Gastrocnemius medialis (tissue), 4 donors: ENCODE measurements around the gene TOX4. TPM values are rescaled to one million over a fixed set of nuclear protein-coding genes. Genes with fewer than 3 reads are reported as not detected.
A peak's percentile ranks its signal among the peaks of the same experiment; 100 is the strongest.

Experiments used
- ATAC-seq, 2 donors: fragments of 150-250 bp; one replicate each; pipeline ENCODE4 v1.9.1; 2016
- DNase-seq, 2 donors: peaks; one replicate each; pipeline ENCODE4 v3.0.0-alpha.2; 2019
- H3K27ac ChIP-seq, 4 donors: fragments of 200-600 bp; sonication (generic); 1 replicate in 1 of 4; 2 replicates in 3 of 4; pipeline ENCODE4 v1.5.1; 2016 to 2018; ENCODE audit warnings: mild to moderate bottlenecking in 2 of 4, moderate library complexity in 1 of 4
- H3K27me3 ChIP-seq, 3 donors: fragments of 200-600 bp; sonication (generic) in 2 of 3; 1 replicate in 1 of 3; 2 replicates in 2 of 3; pipeline versions ENCODE4 v1.5.1 to v1.6.0; 2016 to 2019; ENCODE audit warnings: mild to moderate bottlenecking in 1 of 3, moderate library complexity in 1 of 3
- H3K36me3 ChIP-seq, 2 donors: fragments of 200-600 bp; sonication (generic) in 1 of 2; one replicate each; pipeline ENCODE4 v1.5.1; 2017 to 2018
- H3K4me1 ChIP-seq, 2 donors: fragments of 200-600 bp; sonication (generic) in 1 of 2; one replicate each; pipeline ENCODE4 v1.5.1; 2016 to 2017; ENCODE audit warnings: mild to moderate bottlenecking in 2 of 2
- H3K4me3 ChIP-seq, 4 donors: fragments of 200-600 bp; sonication (generic) in 3 of 4; 1 replicate in 1 of 4; 2 replicates in 3 of 4; pipeline ENCODE4 v1.5.1; 2016 to 2019; ENCODE audit warnings: mild to moderate bottlenecking in 2 of 4
- H3K9me3 ChIP-seq, 3 donors: fragments of 200-600 bp; sonication (generic) in 2 of 3; 1 replicate in 1 of 3; 2 replicates in 2 of 3; pipeline ENCODE4 v1.5.1; 2016 to 2019
- POLR2A ChIP-seq, 2 donors: fragments of 450-650 bp; IDR thresholded peaks; one replicate each; pipeline ENCODE4 v1.6.1; 2017; ENCODE audit warnings: antibody characterized with exemption in 2 of 2, mild to moderate bottlenecking in 2 of 2, moderate library complexity in 2 of 2
- in situ Hi-C, 4 donors: fragments of 200-750 bp; cut with MboI; loops; one replicate each; pipeline versions ENCODE4 v1.15.0 to v1.8.0; 2017; ENCODE audit warnings: low sequenced_read_pairs in 4 of 4
- intact Hi-C: fragments of 100-400 bp; cut with DNase I; formaldehyde crosslinking; loops from one replicate; pipeline ENCODE4 v1.15.1; 2023; ENCODE audit warnings: low total_unique reads
- total RNA-seq, 4 donors: library from RNA; depleted of rRNA; stranded (reverse); fragments of >200 nt; gene quantifications; one replicate each; pipeline versions ENCODE4 v1.1.0 to v1.2.3, GENCODE V29; 2016
- TF ChIP-seq, protein P1 (sequence below), 5 experiments: fragments of 450-650 bp in 3 of 5; fragments of 200-600 bp in 2 of 5; sonication (generic) in 2 of 5; IDR thresholded peaks in 4 of 5; conservative IDR thresholded peaks in 1 of 5; 1 replicate in 4 of 5; 2 replicates in 1 of 5; pipeline ENCODE4 v1.5.1; 2016 to 2019; ENCODE audit warnings: antibody characterized with exemption in 5 of 5, mild to moderate bottlenecking in 3 of 5, moderate library complexity in 3 of 5

TOX4 gene
- total RNA-seq, 4 donors from 2014 or later, result 57.2 to 135 (median 112) TPM

GRCh38 chr14:21524575-21525490 lies 47.8 kb downstream of the TOX4 start:
- DNase-seq, result no peak
- Histone ChIP-seq H3K36me3 (no peaks in the 10 kb centered on the region), H3K27ac (no peak overlapping the region), H3K27me3 (peaks cover 0 to 6% (median 0%) of the 10 kb centered on the region in 3 donors), H3K4me1 (peaks cover 0 to 5% of the 10 kb centered on the region in 2 donors), H3K9me3 (no peaks in the 10 kb centered on the region), H3K4me3 (peak overlapping the region in 1 of 4 donors; percentile 74)
- intact Hi-C loops, result no loop called here
- in situ Hi-C loops, result no loop called here
- ATAC-seq, result no peak
- TF ChIP-seq, protein P1, sequence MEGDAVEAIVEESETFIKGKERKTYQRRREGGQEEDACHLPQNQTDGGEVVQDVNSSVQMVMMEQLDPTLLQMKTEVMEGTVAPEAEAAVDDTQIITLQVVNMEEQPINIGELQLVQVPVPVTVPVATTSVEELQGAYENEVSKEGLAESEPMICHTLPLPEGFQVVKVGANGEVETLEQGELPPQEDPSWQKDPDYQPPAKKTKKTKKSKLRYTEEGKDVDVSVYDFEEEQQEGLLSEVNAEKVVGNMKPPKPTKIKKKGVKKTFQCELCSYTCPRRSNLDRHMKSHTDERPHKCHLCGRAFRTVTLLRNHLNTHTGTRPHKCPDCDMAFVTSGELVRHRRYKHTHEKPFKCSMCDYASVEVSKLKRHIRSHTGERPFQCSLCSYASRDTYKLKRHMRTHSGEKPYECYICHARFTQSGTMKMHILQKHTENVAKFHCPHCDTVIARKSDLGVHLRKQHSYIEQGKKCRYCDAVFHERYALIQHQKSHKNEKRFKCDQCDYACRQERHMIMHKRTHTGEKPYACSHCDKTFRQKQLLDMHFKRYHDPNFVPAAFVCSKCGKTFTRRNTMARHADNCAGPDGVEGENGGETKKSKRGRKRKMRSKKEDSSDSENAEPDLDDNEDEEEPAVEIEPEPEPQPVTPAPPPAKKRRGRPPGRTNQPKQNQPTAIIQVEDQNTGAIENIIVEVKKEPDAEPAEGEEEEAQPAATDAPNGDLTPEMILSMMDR (IDR thresholded peaks at IDR 0.05 in 4 of 5, conservative IDR thresholded peaks at IDR 0.05 in 1 of 5), result no peak
- TF ChIP-seq POLR2A (IDR thresholded peaks at IDR 0.05), result no peak

DNA sequence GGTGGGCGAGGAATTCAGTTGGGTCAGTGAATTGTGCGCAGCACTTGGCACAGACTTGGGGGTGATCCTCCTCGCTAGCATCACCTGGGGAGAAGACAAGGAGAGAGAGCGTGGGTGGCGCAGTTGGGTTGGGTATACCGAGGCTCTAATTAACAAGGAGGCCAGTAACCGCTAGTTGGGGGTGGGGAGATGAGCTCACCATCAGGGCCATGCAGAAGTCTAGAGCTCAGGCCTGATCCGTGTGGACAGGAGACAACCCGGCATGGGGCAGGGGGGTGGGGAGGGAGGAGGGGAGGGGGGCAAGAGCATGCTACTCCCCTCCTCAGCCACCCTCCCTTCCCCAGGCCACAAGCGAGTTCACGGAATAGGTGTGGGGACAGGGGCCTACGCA lies 48.6 kb downstream of the TOX4 start:
- peaks cover 0 to 5% of the 10 kb centered on the region in 2 donors for H3K4me1 ChIP-seq
- no peak for ATAC-seq
- H3K27ac ChIP-seq, result peak overlapping the region in 2 of 4 donors; percentile 7 to 33
- TF ChIP-seq, protein P1 (IDR thresholded peaks at IDR 0.05 in 4 of 5, conservative IDR thresholded peaks at IDR 0.05 in 1 of 5), result no peak
- peaks cover 0 to 6% (median 0%) of the 10 kb centered on the region in 3 donors for H3K27me3 ChIP-seq
- H3K4me3 ChIP-seq, result peak overlapping the region; percentile 72 to 87 (median 80)
- H3K36me3 ChIP-seq, result no peaks in the 10 kb centered on the region
- no peak for DNase-seq
- intact Hi-C loops (no loop called here), in situ Hi-C loops (no loop called here)
- H3K9me3 ChIP-seq, result no peaks in the 10 kb centered on the region

DNA sequence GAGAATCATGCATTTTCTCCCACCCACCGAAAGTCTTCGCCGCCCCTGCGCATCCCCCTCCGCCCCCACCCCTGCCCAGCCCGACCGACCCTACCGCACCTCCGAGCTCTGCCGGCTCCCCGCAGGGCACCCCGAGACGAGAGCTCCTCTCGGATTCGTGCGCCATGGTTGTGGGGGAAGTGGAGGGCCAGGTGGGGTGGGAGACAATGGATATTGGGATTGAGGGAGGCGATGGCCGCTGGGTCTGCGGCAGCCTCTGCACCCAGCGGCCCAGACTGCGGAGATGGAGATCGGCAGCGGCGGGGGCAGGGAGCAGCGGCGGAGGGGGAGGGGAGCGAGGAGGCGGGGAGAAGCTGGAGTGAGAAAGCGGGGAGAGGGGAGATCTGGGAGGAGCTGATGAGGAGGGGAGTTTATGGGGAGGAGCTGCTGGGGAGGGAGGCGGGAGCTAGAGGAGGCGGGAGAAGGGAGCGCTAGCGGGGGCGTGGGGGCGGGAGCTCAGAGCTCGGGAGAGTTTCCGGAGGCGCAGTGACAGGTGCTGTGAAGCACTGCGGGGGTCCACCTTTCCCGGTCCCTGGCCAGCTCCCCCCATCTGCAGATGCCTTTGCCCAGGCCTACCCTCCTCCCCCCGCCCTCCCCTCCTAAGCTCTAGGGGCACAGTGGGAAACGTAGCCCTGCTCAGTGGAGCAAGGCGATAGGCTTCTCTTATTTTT lies 49.1 kb downstream of the TOX4 start, which contains the start of gene SALL2:
Gene SALL2 (minus strand): TSS at position 385 of the 710 bp plus-strand sequence. CDS start 219 bp downstream, at position 166.
- ATAC-seq, result peak in 1 of 2 donors; percentile 69
- Histone ChIP-seq H3K36me3 (no peaks in the 10 kb centered on the region), H3K27me3 (peaks cover 0 to 6% (median 0%) of the 10 kb centered on the region in 3 donors), H3K4me1 (peaks cover 0 to 5% of the 10 kb centered on the region in 2 donors), H3K9me3 (no peaks in the 10 kb centered on the region), H3K4me3 (peak within 1 kb of the TSS; percentile 72 to 87 (median 80)), H3K27ac (peak within 1 kb of the TSS in 2 of 4 donors; percentile 7 to 33)
- intact Hi-C loops (no loop called here), in situ Hi-C loops (no loop called here)
- TF ChIP-seq, protein P1 (IDR thresholded peaks at IDR 0.05 in 4 of 5, conservative IDR thresholded peaks at IDR 0.05 in 1 of 5), result no peak
- TF ChIP-seq POLR2A (IDR thresholded peaks at IDR 0.05), result no peak
- DNase-seq, result peak; percentile 23 to 35

DNA sequence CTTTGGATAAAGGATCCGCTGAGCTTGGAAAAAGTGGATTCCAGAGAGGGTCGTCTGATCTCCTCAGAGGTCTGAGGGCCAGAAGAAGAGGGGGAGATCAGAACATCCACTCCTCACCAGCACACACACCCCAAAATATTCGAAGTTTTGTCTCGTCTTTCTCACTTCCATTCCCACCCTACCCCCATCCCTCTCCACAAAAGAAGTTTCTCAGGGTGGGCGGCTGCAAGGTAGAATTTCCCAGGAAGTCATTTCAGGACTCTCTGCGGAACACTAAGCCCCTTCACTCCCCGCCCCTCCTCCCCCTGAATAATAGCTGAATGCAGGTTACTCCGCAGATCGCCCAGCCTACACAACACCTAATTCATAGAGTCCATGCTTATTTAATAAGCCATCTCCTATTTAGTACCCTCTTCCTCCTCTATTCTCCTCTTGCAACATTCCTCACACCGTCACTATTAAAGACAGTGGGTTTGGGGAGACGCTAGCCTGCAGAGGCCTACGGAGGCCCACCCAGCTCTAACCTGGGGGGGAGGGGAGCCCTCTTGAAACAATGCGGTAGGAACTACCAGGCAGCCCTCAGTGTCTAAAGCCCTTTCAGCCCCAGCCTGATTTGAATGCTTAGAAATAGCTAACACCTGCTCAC lies 49.8 kb downstream of the TOX4 start:
- intact Hi-C loops, result no loop called here
- TF ChIP-seq, protein P1 (IDR thresholded peaks at IDR 0.05 in 4 of 5, conservative IDR thresholded peaks at IDR 0.05 in 1 of 5), result no peak
- no peak for TF ChIP-seq POLR2A (IDR thresholded peaks at IDR 0.05)
- Histone ChIP-seq H3K4me3 (peak overlapping the region; percentile 72 to 87 (median 80)), H3K27ac (no peak overlapping the region), H3K9me3 (no peaks in the 10 kb centered on the region), H3K4me1 (peaks cover 0 to 5% of the 10 kb centered on the region in 2 donors), H3K36me3 (no peaks in the 10 kb centered on the region), H3K27me3 (peaks cover 0 to 6% (median 0%) of the 10 kb centered on the region in 3 donors)
- ATAC-seq, result no peak
- no peak for DNase-seq
- in situ Hi-C loops, result no loop called here
